Stromal cell of bone marrow (primary cell): Measurements from ENCODE around the gene CGB3.

Experiments
- DNase-seq: peaks from one replicate; pipeline ENCODE4 v3.0.0-alpha.2; 2012; ENCODE audit warnings: low read depth

The CGB3 gene

DNA sequence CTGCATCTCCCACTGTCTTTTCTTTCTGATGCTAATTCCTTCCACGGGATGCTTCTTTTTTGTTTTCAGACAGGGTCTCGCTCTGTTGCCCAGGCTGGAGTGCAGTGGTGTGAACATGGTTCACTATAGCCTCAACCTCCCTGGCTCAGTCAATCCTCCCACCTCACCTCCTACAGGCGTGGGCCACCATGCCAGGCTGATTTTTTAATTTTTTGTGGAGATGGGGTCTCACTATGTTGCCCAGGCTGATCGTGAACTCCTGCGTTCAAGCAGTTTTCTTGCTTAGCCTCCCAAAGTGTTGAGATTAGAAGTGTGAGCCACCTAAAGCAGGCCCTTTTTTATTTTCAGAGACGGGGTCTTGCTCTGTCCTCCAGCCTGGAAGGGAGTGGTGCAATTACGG is 35.8 kb downstream of the CGB3 start:
- DNase-seq = no peak

DNA sequence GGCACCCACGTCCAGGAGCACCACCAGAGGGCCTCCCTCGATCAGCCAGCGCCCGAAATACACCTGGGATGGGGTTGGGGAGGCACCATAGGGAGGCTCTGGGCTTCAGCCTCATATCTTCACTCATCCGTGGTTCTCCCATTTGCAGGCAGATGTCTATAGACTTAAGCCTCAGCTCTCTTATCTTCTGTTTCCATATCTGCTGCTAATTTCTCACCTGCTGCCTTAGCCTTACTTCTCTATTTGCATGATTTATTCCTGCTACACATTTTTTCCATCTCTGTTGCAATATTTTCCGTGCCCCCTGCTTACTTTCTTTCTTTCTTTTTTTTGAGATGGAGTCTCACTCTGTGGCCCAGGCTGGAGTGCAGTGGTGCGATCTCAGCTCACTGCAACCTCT is 36.8 kb downstream of the CGB3 start:
- DNase-seq = no peak

DNA sequence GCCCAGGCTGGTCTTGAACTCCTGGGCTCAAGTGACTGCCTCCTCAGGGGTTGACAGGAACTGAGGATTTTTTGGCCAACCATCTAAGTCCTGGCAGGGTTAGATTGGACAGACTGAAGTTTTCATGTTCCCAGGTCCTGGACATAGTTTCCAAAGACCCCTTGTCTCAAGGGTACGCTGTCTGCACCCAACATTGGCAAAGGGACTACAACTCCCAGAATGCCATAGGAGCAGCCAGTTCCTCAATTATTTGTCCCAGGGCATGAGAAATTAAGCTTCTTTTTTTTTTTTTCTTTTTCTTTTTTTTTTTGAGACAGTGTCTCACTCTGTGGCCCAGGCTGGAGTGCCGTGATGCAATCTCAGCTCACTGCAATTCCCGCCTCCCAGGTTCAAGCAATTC is 37.9 kb downstream of the CGB3 start:
- no peak for DNase-seq

DNA sequence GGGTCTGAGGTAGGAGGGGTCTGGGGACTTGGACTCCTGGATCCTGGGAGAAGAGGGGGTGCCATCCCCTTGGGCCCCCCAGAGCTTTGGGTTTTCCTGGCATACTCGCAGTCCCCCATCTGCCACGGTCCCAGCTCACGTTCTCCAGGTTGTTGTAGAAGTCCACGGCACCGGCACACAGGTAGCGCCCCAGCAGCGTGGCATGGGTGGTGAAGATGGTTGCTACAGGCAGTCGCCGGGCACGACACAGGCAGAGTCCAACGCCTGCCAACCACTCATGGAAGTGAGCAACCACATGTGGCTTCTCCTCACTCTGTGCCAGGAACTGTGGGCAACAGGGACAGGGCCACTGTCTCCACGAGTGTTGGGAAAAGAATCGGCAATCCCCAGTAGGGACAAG is 38.4 kb downstream of the CGB3 start:
- no peak for DNase-seq

DNA sequence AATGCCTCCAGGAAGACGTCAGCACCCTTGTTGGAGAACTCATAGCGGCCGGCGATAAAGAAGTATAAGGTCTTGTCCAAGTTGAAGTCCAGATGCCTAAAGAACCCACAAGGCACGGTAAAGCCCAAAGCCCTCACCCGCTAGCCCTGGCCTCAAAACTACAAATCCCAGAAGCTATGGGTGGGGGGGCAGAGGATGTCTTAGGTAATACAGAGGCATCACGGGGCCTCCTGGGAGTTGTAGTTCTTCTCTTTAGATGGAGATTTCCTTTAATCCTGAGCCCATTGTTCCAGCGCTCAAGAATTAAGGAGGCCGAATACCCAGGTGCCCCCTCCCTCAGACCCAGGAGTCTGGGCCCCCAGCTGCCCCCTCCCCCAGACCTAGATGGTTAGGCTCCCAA is 41.9 kb downstream of the CGB3 start:
- DNase-seq = no peak

DNA sequence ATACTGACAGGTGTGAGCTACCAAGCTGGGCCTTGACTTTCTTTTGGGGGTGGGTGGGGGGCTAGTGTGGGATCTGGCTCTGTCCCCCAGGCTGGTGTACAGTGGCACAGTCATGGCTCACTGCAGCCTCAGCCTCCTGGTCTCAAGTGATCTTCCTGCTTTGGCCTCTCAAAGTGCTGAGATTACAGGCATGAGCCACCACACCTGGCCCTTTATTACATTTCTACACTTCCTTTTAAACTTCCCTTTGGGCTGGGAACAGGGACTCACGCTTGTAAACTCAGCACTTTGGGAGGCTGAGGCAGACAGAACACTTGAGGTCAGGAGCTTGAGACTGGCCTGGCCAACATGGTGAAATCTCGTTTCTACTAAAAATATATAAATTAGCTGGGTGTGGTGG is 47.1 kb downstream of the CGB3 start:
- DNase-seq = no peak

DNA sequence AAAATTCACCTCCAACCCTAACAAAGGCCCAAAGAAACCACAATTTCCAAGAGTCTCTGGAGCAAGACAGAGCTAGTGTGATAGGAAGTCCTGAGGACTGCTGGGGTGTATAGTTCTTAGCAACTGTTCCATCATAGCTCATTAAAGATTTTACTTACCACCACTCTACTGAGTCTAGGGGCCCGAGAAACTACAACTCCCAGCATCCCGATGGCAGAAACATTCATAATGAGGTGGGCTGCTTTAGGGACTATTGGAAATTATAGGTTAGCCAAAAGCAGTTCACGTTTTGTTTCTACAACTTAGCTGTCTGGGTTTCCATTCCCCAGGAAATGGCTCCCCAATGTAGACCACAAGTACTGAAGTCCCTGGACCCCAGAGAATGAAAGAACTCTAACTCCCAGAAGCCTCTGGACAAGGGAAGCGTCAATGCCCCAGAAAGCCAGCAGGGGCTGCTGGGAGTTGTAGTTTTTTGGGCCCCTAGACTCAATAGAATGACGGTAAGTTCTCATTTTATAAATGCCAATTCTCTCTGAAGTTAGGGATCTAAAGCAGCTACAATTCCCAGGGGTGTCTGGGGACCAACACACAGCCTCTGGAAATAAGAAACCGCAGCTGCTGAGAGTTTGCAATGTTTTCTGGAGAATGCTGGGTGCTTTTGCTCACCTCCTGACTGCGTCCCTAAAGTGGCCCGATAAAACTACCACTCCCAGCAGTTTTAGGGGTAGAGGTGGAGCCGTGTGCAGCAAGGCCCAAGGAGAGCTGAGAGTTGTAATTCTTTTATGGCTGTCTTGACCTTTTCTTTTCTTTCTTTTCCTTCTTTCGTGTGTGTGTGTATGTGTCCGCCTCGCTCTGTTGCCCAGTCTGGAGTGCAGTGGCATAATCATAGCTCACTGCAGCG is 47.9 kb downstream of the CGB3 start:
- DNase-seq = no peak
